ENCODE data around the gene DOP1B. TPM values are rescaled to one million over a fixed set of nuclear protein-coding genes. Genes with fewer than 3 reads are reported as not detected.
"Not testable (repeated sequence)": the region's sequence is repeated elsewhere in the genome, so short reads cannot be mapped to it uniquely, and the experiment has no call there.

Gene DOP1B
- total RNA-seq, 2 experiments from 2014 or later, result 4.2 to 9.2 TPM

DNA sequence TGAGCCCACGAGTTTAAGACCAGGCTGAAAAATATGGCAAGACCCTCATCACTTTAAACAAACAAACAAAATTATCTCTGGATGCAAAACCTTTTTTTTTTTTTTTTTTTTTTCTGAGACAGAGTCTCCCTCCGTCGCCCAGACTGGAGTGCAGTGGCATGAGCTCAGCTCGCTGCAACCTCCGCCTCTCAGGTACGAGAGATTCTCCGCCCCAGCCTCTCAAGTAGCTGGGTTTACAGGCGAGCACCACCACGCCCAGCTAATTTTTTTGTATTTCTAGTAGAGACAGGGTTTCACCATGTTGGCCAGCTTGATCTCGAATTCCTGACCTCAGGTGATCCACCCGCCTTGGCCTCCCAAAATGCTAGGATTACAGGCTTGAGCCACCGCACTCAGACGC is 16.8 kb upstream of the DOP1B start:
- BruUV-seq (replicated peaks); H3K4me3 ChIP-seq (ENCODE audit: low read depth, low read length, poor library complexity, severe bottlenecking); H3K36me3 ChIP-seq (ENCODE audit: insufficient read depth, low read length); H4K20me1 ChIP-seq (ENCODE audit: insufficient read depth, low read length); H3K9me2 ChIP-seq (ENCODE audit: insufficient read depth, low read length); H2AFZ ChIP-seq (ENCODE audit: low read length); H3K27ac ChIP-seq (ENCODE audit: low read depth, low read length, poor library complexity, severe bottlenecking); DNase-seq (ENCODE audit: low spot score); H3K79me2 ChIP-seq (ENCODE audit: insufficient read depth, low read depth, low read length); H3K9me3 ChIP-seq (ENCODE audit: low read length); CTCF ChIA-PET (ENCODE audit: unreplicated experiment); H3K4me2 ChIP-seq (ENCODE audit: low read length): not testable (repeated sequence)
- POLR2A ChIA-PET, result interaction anchor here (0.7 to 0.9 kb wide), 3 partner anchors 10 to 140 kb away, joined by 3 to 4 read pairs (median 3); no protein-coding TSS in a partner anchor
- H3K4me1 ChIP-seq (ENCODE audit: insufficient read depth, low read length, poor library complexity, severe bottlenecking), result peaks cover 26% of the 10 kb centered on the region
- intact Hi-C loops (cut with micrococcal nuclease; ENCODE audit: unreplicated experiment), result loop anchor here (5.0 kb wide), 2 partner anchors 248 to 363 kb away; partner anchors contain the start of gene CHAF1B

DNA sequence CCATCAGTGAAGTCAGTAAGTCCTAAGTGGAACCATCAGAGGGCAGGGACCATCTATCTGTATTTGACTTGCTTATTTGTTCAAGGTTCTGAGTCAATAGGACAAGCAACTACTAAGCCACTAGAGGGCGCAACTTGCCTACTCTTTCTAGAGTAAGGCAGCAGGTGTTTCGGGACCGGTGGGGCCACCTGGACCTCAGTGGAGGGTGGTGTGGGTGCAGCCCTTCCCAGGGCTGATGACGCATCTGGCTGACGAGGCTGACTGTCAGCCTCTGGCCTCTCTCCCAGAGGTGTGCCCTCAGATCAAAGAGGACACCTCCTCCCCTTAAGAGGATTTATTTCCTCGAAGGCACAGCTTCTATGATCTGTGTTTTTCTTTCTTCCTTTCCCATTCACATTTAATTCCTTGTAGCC is 15.1 kb upstream of the DOP1B start:
- Histone ChIP-seq H2AFZ (ENCODE audit: low read length) (peak overlapping the region; percentile 41; the same call in 1 of the 2 replicates), H3K4me1 (ENCODE audit: insufficient read depth, low read length, poor library complexity, severe bottlenecking) (peaks cover 10% of the 10 kb centered on the region), H3K79me2 (ENCODE audit: insufficient read depth, low read depth, low read length) (no peaks in the 10 kb centered on the region), H3K4me2 (ENCODE audit: low read length) (peak overlapping the region; percentile 55), H3K4me3 (ENCODE audit: low read depth, low read length, poor library complexity, severe bottlenecking) (no peak overlapping the region), H3K27ac (ENCODE audit: low read depth, low read length, poor library complexity, severe bottlenecking) (no peak overlapping the region), H3K36me3 (ENCODE audit: insufficient read depth, low read length) (no peaks in the 10 kb centered on the region), H3K9me3 (ENCODE audit: low read length) (no peaks in the 10 kb centered on the region), H3K9me2 (ENCODE audit: insufficient read depth, low read length) (no peaks in the 10 kb centered on the region), H4K20me1 (ENCODE audit: insufficient read depth, low read length) (no peaks in the 10 kb centered on the region)
- ChIA-PET CTCF (ENCODE audit: unreplicated experiment) (interaction anchor here (0.6 kb wide), 1 partner anchor 89 kb away, joined by 3 read pairs; no protein-coding TSS in a partner anchor), POLR2A (interaction anchor here (1.1 to 1.2 kb wide), 2 partner anchors 8 to 100 kb away, joined by 3 read pairs; no protein-coding TSS in a partner anchor)
- no TSS peak for BruUV-seq (replicated peaks)
- intact Hi-C loops (cut with micrococcal nuclease; ENCODE audit: unreplicated experiment), result loop anchor here (1.0 to 5.0 kb wide), 4 partner anchors 68 to 361 kb away; partner anchors contain the start of gene CHAF1B
- TF ChIP-seq, protein P1, sequence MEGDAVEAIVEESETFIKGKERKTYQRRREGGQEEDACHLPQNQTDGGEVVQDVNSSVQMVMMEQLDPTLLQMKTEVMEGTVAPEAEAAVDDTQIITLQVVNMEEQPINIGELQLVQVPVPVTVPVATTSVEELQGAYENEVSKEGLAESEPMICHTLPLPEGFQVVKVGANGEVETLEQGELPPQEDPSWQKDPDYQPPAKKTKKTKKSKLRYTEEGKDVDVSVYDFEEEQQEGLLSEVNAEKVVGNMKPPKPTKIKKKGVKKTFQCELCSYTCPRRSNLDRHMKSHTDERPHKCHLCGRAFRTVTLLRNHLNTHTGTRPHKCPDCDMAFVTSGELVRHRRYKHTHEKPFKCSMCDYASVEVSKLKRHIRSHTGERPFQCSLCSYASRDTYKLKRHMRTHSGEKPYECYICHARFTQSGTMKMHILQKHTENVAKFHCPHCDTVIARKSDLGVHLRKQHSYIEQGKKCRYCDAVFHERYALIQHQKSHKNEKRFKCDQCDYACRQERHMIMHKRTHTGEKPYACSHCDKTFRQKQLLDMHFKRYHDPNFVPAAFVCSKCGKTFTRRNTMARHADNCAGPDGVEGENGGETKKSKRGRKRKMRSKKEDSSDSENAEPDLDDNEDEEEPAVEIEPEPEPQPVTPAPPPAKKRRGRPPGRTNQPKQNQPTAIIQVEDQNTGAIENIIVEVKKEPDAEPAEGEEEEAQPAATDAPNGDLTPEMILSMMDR (conservative IDR thresholded peaks at IDR 0.05; ENCODE audit: low read length), result peak; percentile 96
- no peak for TF ChIP-seq EZH2phosphoT487 (IDR thresholded peaks at IDR 0.05; ENCODE audit: borderline replicate concordance, low read depth, low read length)
- peak; percentile 96 for DNase-seq (ENCODE audit: low spot score)

DNA sequence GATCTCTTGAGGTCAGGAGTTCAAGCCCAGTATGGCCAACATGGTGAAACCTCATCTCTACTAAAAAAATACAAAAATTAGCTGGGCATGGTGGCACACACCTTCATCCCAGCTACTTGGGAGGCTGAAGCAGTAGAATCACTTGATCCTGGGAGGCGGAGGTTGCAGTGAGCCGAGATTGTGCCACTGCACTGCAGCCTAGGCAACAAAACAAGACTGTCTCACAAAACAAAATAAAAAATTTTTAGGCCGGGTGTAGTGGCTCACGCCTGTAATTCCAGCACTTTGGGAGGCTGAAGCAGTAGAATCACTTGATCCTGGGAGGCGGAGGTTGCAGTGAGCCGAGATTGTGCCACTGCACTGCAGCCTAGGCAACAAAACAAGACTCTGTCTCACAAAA is 12.4 kb upstream of the DOP1B start:
- CTCF ChIA-PET (ENCODE audit: unreplicated experiment), result not testable (repeated sequence)
- intact Hi-C loops (cut with micrococcal nuclease; ENCODE audit: unreplicated experiment), result loop anchor here (5.0 kb wide), 2 partner anchors 243 to 358 kb away; partner anchors contain the start of gene CHAF1B

More for the DNA sequence above, 12.4 kb upstream of the DOP1B start:
- H3K4me3 ChIP-seq (ENCODE audit: low read depth, low read length, poor library complexity, severe bottlenecking); H3K9me2 ChIP-seq (ENCODE audit: insufficient read depth, low read length); H3K79me2 ChIP-seq (ENCODE audit: insufficient read depth, low read depth, low read length); DNase-seq (ENCODE audit: low spot score); H3K4me2 ChIP-seq (ENCODE audit: low read length); H4K20me1 ChIP-seq (ENCODE audit: insufficient read depth, low read length); H3K9me3 ChIP-seq (ENCODE audit: low read length); H3K27ac ChIP-seq (ENCODE audit: low read depth, low read length, poor library complexity, severe bottlenecking); H3K36me3 ChIP-seq (ENCODE audit: insufficient read depth, low read length); H2AFZ ChIP-seq (ENCODE audit: low read length); H3K4me1 ChIP-seq (ENCODE audit: insufficient read depth, low read length, poor library complexity, severe bottlenecking); BruUV-seq (replicated peaks): not testable (repeated sequence)
- POLR2A ChIA-PET, result interaction anchor here (1.1 kb wide), 1 partner anchor 19 kb away, joined by 3 read pairs; no protein-coding TSS in a partner anchor

Data from OCI-LY7 (cell line).